Progenitor cell of endocrine pancreas (in vitro differentiated cells): Measurements from ENCODE around the gene FBN1. TPM values are rescaled to one million over a fixed set of nuclear protein-coding genes. Genes with fewer than 3 reads are reported as not detected.

Experiments
- DNase-seq: peaks from one replicate; pipeline ENCODE4 v3.0.0; 2021; ENCODE audit warnings: low spot score; ENCODE audit not compliant: unreplicated experiment
- H3K27ac Mint-ChIP-seq: 2 replicates; pipeline ENCODE4 v1.8.0; 2021; ENCODE audit warnings: mild to moderate bottlenecking, moderate library complexity, mixed read lengths
- H3K27me3 Mint-ChIP-seq: 2 replicates; pipeline ENCODE4 v1.8.0; 2021; ENCODE audit warnings: mixed read lengths
- H3K36me3 Mint-ChIP-seq: 2 replicates; pipeline ENCODE4 v1.8.0; 2022; ENCODE audit warnings: mixed read lengths; ENCODE audit not compliant: insufficient read depth
- H3K4me1 Mint-ChIP-seq: 2 replicates; pipeline ENCODE4 v1.8.0; 2021; ENCODE audit warnings: low read depth, mixed read lengths
- H3K4me3 Mint-ChIP-seq: 2 replicates; pipeline ENCODE4 v1.8.0; 2021; ENCODE audit warnings: low read depth, mild to moderate bottlenecking, moderate library complexity, mixed read lengths
- H3K9me3 Mint-ChIP-seq: 2 replicates; pipeline ENCODE4 v1.8.0; 2021; ENCODE audit warnings: low read depth, mixed read lengths
- CTCF ChIP-seq: fragments of 200-600 bp; sonication (generic); IDR thresholded peaks from one replicate; pipeline ENCODE4 v1.5.0; 2021; ENCODE audit warnings: antibody characterized with exemption, mild to moderate bottlenecking; ENCODE audit not compliant: unreplicated experiment
- total RNA-seq: library from RNA; stranded (reverse); gene quantifications from 2 replicates; pipeline ENCODE4 v1.2.1, GENCODE V29; 2021

The FBN1 gene
- total RNA-seq, 1 donor from 2014 or later: 3.3 TPM

GRCh38 chr15:48393645-48394506 lies 251.6 kb downstream of the FBN1 start:
- Mint-ChIP-seq H3K36me3 (no peaks in the 10 kb centered on the region), H3K4me3 (no peak overlapping the region), H3K9me3 (no peaks in the 10 kb centered on the region), H3K27ac (no peak overlapping the region), H3K4me1 (no peaks in the 10 kb centered on the region), H3K27me3 (no peaks in the 10 kb centered on the region)
- TF ChIP-seq CTCF: no peak
- DNase-seq: no peak

GRCh38 chr15:48392356-48392755 lies 253.2 kb downstream of the FBN1 start:
- no peak for TF ChIP-seq CTCF
- Mint-ChIP-seq H3K9me3 (no peaks in the 10 kb centered on the region), H3K36me3 (no peaks in the 10 kb centered on the region), H3K4me3 (no peak overlapping the region), H3K4me1 (no peaks in the 10 kb centered on the region), H3K27me3 (no peaks in the 10 kb centered on the region), H3K27ac (no peak overlapping the region)
- no peak for DNase-seq

GRCh38 chr15:48391950-48392349 lies 253.6 kb downstream of the FBN1 start:
- no peaks in the 10 kb centered on the region for H3K4me1 Mint-ChIP-seq
- TF ChIP-seq CTCF: no peak
- DNase-seq: no peak
- no peak overlapping the region for H3K27ac Mint-ChIP-seq
- H3K4me3 Mint-ChIP-seq: no peak overlapping the region
- H3K9me3 Mint-ChIP-seq: no peaks in the 10 kb centered on the region
- no peaks in the 10 kb centered on the region for H3K36me3 Mint-ChIP-seq
- H3K27me3 Mint-ChIP-seq: no peaks in the 10 kb centered on the region

- no peak for DNase-seq
- H3K4me3 Mint-ChIP-seq: no peak overlapping the region
- no peak overlapping the region for H3K27ac Mint-ChIP-seq
- no peaks in the 10 kb centered on the region for H3K36me3 Mint-ChIP-seq
- no peaks in the 10 kb centered on the region for H3K4me1 Mint-ChIP-seq
- TF ChIP-seq CTCF: no peak
- H3K9me3 Mint-ChIP-seq: no peaks in the 10 kb centered on the region
- H3K27me3 Mint-ChIP-seq: no peaks in the 10 kb centered on the region
These were observed 255.8 kb downstream of the FBN1 start for GRCh38 chr15:48389691-48390143.

GRCh38 chr15:48388910-48389309 lies 256.6 kb downstream of the FBN1 start:
- Mint-ChIP-seq H3K36me3 (no peaks in the 10 kb centered on the region), H3K4me1 (no peaks in the 10 kb centered on the region), H3K27me3 (no peaks in the 10 kb centered on the region), H3K9me3 (no peaks in the 10 kb centered on the region), H3K4me3 (no peak overlapping the region), H3K27ac (no peak overlapping the region)
- no peak for TF ChIP-seq CTCF
- no peak for DNase-seq
